DMS114 treated with DMSO at 0.1 percent for 48 hours (cell line): ENCODE results near the gene TEF.
A peak's percentile ranks its signal among the peaks of the same experiment; 100 is the strongest.
"Not testable (repeated sequence)": the region's sequence is repeated elsewhere in the genome, so short reads cannot be mapped to it uniquely, and the experiment has no call there.

Experiments
- DNase-seq: peaks from one replicate; lab custom pipeline; 2025; ENCODE audit not compliant: unreplicated experiment; lab: John Stamatoyannopoulos, UW

Gene TEF

GRCh38 chr22:41380993-41381328 is 781 bp upstream of the TEF start:
- no peak for DNase-seq

- DNase-seq, result no peak
Observed at GRCh38 chr22:41382098-41382578, 396 bp downstream of the TEF start.

DNA sequence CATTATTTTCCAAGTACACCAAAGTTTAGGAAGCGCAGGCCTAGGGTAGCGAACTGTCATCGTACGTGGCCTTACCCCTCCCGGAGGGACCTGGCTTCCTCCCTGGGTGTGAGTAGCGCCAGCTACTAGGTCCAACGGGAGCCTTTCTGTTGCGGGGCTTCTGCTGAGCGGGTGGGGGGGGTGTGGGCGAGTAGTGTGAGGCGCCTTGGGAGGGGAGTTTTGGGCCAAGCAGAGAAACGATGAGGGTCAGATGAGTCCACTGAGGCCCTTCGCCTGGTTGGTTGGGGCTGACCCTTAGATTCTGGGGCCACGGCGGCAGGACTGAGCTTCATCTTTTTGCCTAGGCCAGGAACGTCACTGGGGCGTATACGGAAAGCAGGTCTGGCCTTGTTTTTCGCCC is 868 bp downstream of the TEF start:
- DNase-seq, result no peak

DNA sequence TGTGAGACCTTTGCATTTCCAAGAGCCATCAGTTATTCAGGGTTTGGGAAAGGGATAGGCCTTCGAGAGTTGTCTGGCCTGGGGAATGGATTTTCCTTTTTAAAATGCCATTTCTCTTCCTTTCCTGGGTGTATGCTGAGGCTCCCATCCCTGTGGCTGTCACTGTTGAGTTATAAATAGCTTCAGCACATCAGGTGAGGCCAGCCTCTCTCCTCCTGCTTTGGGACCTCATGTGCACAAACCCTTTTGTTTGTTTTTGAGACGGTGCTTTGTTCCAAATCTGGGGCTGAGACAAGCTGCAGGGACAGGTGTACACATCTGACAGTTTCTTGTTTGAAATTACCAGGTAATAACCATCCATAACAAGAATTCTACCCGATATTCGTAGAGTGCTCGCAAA is 1.3 kb downstream of the TEF start:
- no peak for DNase-seq

DNA sequence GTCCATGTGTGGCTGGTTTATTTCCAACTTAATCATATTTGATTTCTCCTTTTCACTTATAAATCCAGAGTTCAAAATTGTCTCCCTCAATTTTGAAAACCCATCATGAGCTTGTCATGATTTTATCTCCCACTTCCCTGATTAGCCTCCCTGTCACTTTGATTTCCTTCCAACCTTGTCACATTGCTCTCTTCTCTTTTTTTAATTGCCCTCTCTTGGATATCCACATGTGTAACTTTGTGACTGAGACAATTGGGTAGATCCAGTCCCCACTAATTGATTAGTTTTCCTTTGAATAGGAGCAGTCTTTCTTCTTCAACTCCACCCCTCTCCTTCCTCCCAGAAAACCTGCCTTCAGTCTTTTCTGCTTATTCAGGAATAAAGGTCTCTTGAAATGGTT is 2.4 kb downstream of the TEF start:
- no peak for DNase-seq

DNA sequence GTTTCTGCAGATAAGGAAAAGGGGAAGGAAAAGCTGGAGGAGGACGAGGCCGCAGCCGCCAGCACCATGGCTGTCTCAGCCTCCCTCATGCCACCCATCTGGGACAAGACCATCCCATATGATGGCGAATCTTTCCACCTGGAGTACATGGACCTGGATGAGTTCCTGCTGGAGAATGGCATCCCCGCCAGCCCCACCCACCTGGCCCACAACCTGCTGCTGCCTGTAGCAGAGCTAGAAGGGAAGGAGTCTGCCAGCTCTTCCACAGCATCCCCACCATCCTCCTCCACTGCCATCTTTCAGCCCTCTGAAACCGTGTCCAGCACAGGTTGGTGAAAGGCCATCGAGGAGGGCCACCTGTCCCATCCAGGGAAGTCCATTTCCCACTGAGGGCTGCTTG is 5.6 kb downstream of the TEF start:
- DNase-seq, result no peak

- DNase-seq, result no peak
Observed at GRCh38 chr22:41394012-41394356, 12.2 kb downstream of the TEF start.

DNA sequence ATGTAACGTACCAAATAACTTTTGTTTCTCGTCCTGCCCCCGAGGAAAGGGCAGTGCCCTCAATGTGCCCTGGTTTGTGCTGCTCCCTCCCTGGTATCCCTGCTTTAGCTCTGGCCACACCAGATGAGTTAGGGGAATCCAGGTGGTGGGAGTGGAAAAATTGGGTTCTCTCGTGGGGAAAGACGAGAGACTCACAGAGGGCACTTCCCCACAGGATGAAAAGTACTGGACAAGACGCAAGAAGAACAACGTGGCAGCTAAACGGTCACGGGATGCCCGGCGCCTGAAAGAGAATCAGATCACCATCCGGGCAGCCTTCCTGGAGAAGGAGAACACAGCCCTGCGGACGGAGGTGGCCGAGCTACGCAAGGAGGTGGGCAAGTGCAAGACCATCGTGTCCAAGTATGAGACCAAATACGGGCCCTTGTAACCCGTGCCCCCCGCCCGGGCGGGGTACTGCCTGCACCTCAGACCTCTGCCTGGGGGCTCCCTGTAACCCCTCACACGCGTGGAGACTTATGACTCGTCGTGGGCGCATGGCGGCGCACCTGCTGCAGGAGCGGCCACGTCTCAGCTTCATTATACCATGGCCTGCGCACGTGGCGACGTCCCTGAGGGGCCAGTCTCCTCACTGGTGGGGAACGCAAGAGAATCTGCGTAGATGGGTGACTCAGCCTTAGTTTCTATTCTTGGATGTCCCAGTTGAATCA is 13.9 kb downstream of the TEF start:
- DNase-seq, result no peak

DNA sequence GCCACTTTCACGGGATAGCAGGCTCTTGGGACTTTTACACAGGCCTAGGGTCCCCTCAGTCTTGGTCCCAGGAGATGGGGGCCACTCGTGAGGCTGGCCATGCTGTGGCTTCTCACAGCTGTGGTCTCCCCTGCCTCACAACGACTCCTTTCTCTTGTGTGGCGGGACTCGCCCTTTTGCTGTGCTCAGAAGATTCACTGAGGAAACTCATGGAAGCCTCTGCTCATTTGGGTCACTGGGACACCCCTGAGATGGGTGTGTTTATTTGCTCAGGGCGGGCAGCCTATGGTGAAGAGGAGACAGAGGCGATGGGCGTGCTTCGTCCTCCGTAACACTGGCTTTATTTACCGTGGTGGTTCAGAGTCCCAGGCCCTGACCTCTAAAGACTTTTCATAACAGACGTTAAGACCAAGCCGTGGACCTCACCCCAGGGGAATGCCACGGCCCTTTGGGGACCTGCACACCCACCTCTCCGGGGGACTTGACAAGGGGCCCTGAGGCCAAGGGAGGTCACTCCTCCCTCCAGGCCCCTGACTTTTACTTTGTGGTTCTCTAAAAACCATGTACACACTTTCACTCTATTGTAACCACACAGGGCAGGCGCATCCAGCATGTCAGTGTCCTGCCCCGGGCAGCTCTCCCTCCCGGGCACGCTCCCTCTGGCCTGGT is 15.5 kb downstream of the TEF start:
- no peak for DNase-seq

- DNase-seq, result no peak
Observed at GRCh38 chr22:41398921-41399320, 17.2 kb downstream of the TEF start.

GRCh38 chr22:41401781-41402648 is 20.3 kb downstream of the TEF start:
- no peak for DNase-seq

- not testable (repeated sequence) for DNase-seq
Observed at GRCh38 chr22:41402851-41403250, 21.1 kb downstream of the TEF start.

GRCh38 chr22:41403532-41404318 is 22.0 kb downstream of the TEF start:
- peak; percentile 60 for DNase-seq

DNA sequence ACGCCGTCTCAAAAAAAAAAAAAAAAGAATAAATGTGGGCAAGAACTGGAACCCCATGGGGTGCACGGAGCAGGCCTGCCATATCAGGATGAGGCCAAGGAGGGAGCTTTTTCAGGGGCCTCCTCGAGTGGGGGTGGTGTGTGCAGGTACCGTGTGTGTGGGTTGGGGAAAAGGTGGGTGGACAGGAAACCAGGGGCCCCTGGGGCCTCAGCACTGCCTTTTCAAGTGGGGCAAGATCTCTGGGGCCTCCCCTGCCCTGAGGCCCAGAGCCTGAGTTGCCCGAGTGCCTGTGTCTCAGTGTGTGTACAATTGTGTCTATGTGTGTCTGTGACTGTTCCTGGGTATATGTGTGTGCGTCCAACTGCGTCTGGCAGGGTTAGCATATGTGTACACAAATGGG is 23.8 kb downstream of the TEF start:
- DNase-seq, result no peak

- DNase-seq, result no peak
Observed at GRCh38 chr22:41406410-41406809, 24.7 kb downstream of the TEF start.

- DNase-seq, result no peak
Observed at GRCh38 chr22:41407433-41407832, 25.7 kb downstream of the TEF start.

GRCh38 chr22:41408665-41409064 is 26.9 kb downstream of the TEF start:
- DNase-seq, result no peak

GRCh38 chr22:41410311-41410751 is 28.6 kb downstream of the TEF start:
- no peak for DNase-seq

- peak; percentile 27 for DNase-seq
Observed at GRCh38 chr22:41411021-41411851, 29.5 kb downstream of the TEF start.

DNA sequence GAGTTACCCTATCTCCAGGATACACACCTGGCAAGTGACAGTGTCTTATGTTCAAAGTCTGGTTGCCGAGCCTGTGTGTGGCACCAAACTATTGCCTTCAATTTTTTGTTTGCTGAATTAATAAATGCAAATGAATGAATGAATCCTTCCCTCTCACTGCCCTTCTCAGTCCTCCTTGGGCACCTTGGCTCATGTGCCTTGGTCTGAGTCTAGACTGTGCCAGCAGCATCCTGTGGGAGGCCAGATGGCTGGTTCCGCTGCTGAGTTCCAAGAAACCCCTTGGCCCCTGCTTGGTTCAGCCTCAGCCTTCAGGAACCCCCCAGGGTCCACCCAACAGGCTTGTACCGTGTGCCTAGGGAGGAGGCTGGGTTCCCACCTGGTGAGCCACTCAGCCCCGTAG is 33.8 kb downstream of the TEF start:
- DNase-seq, result no peak
